KMS-11 (cell line): ENCODE measurements around the gene CDH4.

Experiments used
- H2AFZ ChIP-seq: fragments of 200-600 bp; sonication (generic); 2 replicates; pipeline ENCODE4 v1.6.1; 2016; ENCODE audit warnings: antibody characterized with exemption, mixed run types, low read depth
- H3K27ac ChIP-seq: fragments of 200-600 bp; sonication (generic); 2 replicates; pipeline ENCODE4 v1.6.1; 2016; ENCODE audit warnings: mild to moderate bottlenecking, mixed run types
- H3K27me3 ChIP-seq: fragments of 200-600 bp; sonication (generic); 2 replicates; pipeline ENCODE4 v1.6.1; 2017; ENCODE audit warnings: mild to moderate bottlenecking, low read depth, mixed run types, moderate library complexity; ENCODE audit not compliant: insufficient read depth
- H3K36me3 ChIP-seq: fragments of 200-600 bp; sonication (generic); 2 replicates; pipeline ENCODE4 v1.6.1; 2017; ENCODE audit warnings: mild to moderate bottlenecking, mixed run types; ENCODE audit not compliant: insufficient read depth
- H3K4me1 ChIP-seq: fragments of 200-600 bp; sonication (generic); 2 replicates; pipeline ENCODE4 v1.6.1; 2016; ENCODE audit warnings: mild to moderate bottlenecking, low read depth, mixed run types; ENCODE audit not compliant: poor library complexity, severe bottlenecking
- H3K4me2 ChIP-seq: fragments of 200-600 bp; sonication (generic); 2 replicates; pipeline ENCODE4 v1.7.0; 2016; ENCODE audit warnings: mild to moderate bottlenecking, mixed run types
- H3K4me3 ChIP-seq: fragments of 200-600 bp; sonication (generic); IDR thresholded peaks from 2 replicates; pipeline ENCODE4 v1.6.1; 2017; ENCODE audit warnings: low read depth, low read length, mixed read lengths; ENCODE audit not compliant: insufficient read depth
- H3K79me2 ChIP-seq: fragments of 200-600 bp; sonication (generic); 2 replicates; pipeline ENCODE4 v1.6.1; 2016; ENCODE audit warnings: low read depth, mixed run types; ENCODE audit not compliant: insufficient read depth
- H3K9ac ChIP-seq: fragments of 200-600 bp; sonication (generic); 2 replicates; pipeline ENCODE4 v1.6.1; 2016; ENCODE audit warnings: mild to moderate bottlenecking, mixed run types
- H4K20me1 ChIP-seq: fragments of 200-600 bp; sonication (generic); 2 replicates; pipeline ENCODE4 v1.6.1; 2016; ENCODE audit warnings: mild to moderate bottlenecking, mixed run types; ENCODE audit not compliant: insufficient read depth
- TF ChIP-seq, protein P1 (sequence below): fragments of 200-600 bp; sonication (generic); conservative IDR thresholded peaks from 2 replicates; pipeline ENCODE4 v1.6.1; 2017; ENCODE audit warnings: low read depth, mild to moderate bottlenecking, antibody characterized with exemption, low read length, moderate library complexity, mixed read lengths

Gene CDH4

GRCh38 chr20:61976263-61976643 is 724.2 kb downstream of the CDH4 start:
- H3K27ac ChIP-seq, result no peak overlapping the region
- peaks cover 8% of the 10 kb centered on the region for H3K36me3 ChIP-seq
- no peak overlapping the region for H3K4me2 ChIP-seq
- no peak overlapping the region for H3K4me3 ChIP-seq
- H2AFZ ChIP-seq, result no peak overlapping the region
- TF ChIP-seq, protein P1, sequence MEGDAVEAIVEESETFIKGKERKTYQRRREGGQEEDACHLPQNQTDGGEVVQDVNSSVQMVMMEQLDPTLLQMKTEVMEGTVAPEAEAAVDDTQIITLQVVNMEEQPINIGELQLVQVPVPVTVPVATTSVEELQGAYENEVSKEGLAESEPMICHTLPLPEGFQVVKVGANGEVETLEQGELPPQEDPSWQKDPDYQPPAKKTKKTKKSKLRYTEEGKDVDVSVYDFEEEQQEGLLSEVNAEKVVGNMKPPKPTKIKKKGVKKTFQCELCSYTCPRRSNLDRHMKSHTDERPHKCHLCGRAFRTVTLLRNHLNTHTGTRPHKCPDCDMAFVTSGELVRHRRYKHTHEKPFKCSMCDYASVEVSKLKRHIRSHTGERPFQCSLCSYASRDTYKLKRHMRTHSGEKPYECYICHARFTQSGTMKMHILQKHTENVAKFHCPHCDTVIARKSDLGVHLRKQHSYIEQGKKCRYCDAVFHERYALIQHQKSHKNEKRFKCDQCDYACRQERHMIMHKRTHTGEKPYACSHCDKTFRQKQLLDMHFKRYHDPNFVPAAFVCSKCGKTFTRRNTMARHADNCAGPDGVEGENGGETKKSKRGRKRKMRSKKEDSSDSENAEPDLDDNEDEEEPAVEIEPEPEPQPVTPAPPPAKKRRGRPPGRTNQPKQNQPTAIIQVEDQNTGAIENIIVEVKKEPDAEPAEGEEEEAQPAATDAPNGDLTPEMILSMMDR, result no peak
- no peak overlapping the region for H3K9ac ChIP-seq
- H4K20me1 ChIP-seq, result no peaks in the 10 kb centered on the region
- H3K79me2 ChIP-seq, result no peaks in the 10 kb centered on the region
- H3K4me1 ChIP-seq, result no peaks in the 10 kb centered on the region
- no peaks in the 10 kb centered on the region for H3K27me3 ChIP-seq

- Histone ChIP-seq H3K27ac (no peak overlapping the region), H3K79me2 (no peaks in the 10 kb centered on the region), H4K20me1 (no peaks in the 10 kb centered on the region), H3K27me3 (no peaks in the 10 kb centered on the region), H3K36me3 (peaks cover 8% of the 10 kb centered on the region), H3K4me1 (no peaks in the 10 kb centered on the region), H2AFZ (no peak overlapping the region), H3K9ac (no peak overlapping the region), H3K4me2 (no peak overlapping the region), H3K4me3 (no peak overlapping the region)
- TF ChIP-seq, protein P1, result no peak
Measured at GRCh38 chr20:61976644-61977418, 724.8 kb downstream of the CDH4 start.

DNA sequence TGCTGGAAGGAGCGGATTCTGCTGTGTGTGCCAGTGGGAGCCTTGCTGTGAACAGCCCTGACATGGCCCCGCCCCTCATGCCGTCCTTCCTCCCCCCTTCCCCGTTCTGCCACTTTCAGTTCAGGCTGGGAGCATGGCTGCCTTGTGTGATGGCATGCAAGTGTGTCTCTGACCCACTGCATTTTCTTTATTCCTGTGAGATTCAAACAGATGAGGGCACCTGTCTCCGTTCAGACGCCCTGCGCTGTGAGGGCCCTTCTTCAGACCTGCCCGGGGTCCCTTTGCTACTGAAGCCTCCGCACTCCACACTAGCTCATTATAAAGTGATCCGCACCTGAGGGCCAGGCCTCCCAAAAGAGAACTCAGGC is 725.3 kb downstream of the CDH4 start:
- Histone ChIP-seq H3K9ac (no peak overlapping the region), H3K36me3 (peaks cover 8% of the 10 kb centered on the region), H3K27ac (no peak overlapping the region), H3K4me1 (no peaks in the 10 kb centered on the region), H4K20me1 (no peaks in the 10 kb centered on the region), H3K4me3 (no peak overlapping the region), H3K4me2 (no peak overlapping the region), H2AFZ (no peak overlapping the region), H3K79me2 (no peaks in the 10 kb centered on the region), H3K27me3 (no peaks in the 10 kb centered on the region)
- TF ChIP-seq, protein P1, result no peak

DNA sequence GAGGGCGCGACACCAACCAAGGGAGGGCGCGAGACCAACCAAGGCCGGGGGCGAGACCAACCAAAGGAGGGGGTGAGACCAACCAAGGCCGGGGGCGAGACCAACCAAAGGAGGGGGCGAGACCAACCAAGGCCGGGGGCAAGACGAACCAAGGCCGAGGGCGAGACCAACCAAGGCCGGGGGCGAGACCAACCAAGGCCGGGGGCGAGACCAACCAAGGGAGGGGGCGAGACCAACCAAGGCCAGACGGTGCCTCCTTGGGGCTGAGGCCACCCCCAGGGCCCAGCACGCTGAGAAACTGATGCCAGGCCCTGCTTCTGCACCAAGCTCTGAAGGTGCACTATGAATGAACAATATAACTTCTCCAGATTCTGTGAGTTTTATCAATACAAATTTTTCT is 726.4 kb downstream of the CDH4 start:
- TF ChIP-seq, protein P1, result no peak
- H3K4me1 ChIP-seq, result no peaks in the 10 kb centered on the region
- H3K9ac ChIP-seq, result no peak overlapping the region
- no peaks in the 10 kb centered on the region for H3K79me2 ChIP-seq
- H2AFZ ChIP-seq, result no peak overlapping the region
- peaks cover 8% of the 10 kb centered on the region for H3K36me3 ChIP-seq
- no peak overlapping the region for H3K4me2 ChIP-seq
- H4K20me1 ChIP-seq, result no peaks in the 10 kb centered on the region
- no peak overlapping the region for H3K4me3 ChIP-seq
- no peak overlapping the region for H3K27ac ChIP-seq
- no peaks in the 10 kb centered on the region for H3K27me3 ChIP-seq
